ENCODE data around the gene ADCY9. TPM values are rescaled to one million over a fixed set of nuclear protein-coding genes. Genes with fewer than 3 reads are reported as not detected.

The ADCY9 gene
- total RNA-seq, 1 experiment from 2014 or later, result 4.7 TPM

DNA sequence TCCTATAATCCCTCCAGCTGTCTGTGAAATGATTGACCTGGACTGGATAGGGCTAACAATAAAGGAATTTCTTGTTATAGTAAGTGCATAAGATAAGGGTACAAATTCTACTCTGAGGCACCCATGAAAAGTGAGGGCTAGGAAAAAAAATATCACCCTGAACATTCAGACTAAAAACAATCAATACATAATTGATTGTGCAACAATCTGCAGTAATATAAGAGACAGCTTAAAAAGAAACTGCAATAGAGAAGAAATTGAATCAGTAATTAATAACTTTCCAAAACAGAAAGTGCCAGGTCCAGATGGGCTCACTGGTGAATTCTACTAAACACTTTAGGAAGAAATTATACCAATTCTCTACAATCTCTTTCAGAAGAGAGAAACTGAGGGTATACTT is 191.5 kb downstream of the ADCY9 start:
- Histone ChIP-seq H4K5ac (ENCODE audit: insufficient read length, low read depth, low read length) (no peak overlapping the region), H3K14ac (ENCODE audit: insufficient read depth, low read length) (no peak overlapping the region), H3K79me2 (ENCODE audit: insufficient read depth, low read length) (no peaks in the 10 kb centered on the region), H3K23me2 (ENCODE audit: insufficient read length, low read depth, low read length, poor library complexity, severe bottlenecking) (no peaks in the 10 kb centered on the region), H3K18ac (ENCODE audit: insufficient read length, low read depth, low read length) (no peak overlapping the region), H2BK15ac (ENCODE audit: low read depth, low read length) (no peak overlapping the region), H4K91ac (ENCODE audit: insufficient read length, low read depth, low read length) (no peak overlapping the region), H2BK5ac (ENCODE audit: insufficient read length, low read length) (no peak overlapping the region), H2AK5ac (ENCODE audit: insufficient read length, low read length) (no peak overlapping the region), H3K9me3 (ENCODE audit: control insufficient read depth, low read depth, low read length) (no peaks in the 10 kb centered on the region), H3K27me3 (ENCODE audit: insufficient read depth, low read length) (no peaks in the 10 kb centered on the region), H3K23ac (ENCODE audit: insufficient read length, low read depth, low read length) (no peak overlapping the region), H3K9ac (ENCODE audit: extremely low read depth, insufficient read length, low read length) (no peak overlapping the region), H3K4ac (ENCODE audit: low read depth, low read length) (no peak overlapping the region), H3K27ac (ENCODE audit: insufficient read length, low read depth, low read length) (no peak overlapping the region), H2BK20ac (ENCODE audit: low read depth, low read length, poor library complexity, severe bottlenecking) (no peak overlapping the region), H2AFZ (ENCODE audit: low read length) (no peak overlapping the region), H3K4me2 (ENCODE audit: insufficient read depth, insufficient read length, low read length) (no peak overlapping the region), H3K56ac (ENCODE audit: insufficient read length, low read depth, low read length) (no peak overlapping the region), H2BK12ac (ENCODE audit: insufficient read length, low read depth, low read length) (no peak overlapping the region), H4K8ac (replicated peaks; ENCODE audit: insufficient read length, low read depth, low read length) (no peak overlapping the region), H2BK120ac (ENCODE audit: low read depth, low read length, poor library complexity, severe bottlenecking) (no peak overlapping the region), H3T11ph (ENCODE audit: low read length) (no peak overlapping the region), H3K79me1 (ENCODE audit: insufficient read depth, low read depth, low read length, poor library complexity, severe bottlenecking) (no peaks in the 10 kb centered on the region), H3K4me1 (ENCODE audit: insufficient read depth, low read length) (no peaks in the 10 kb centered on the region), H4K20me1 (ENCODE audit: control insufficient read depth, insufficient read depth, insufficient read length) (no peaks in the 10 kb centered on the region)
- Mint-ChIP-seq H3K27ac (no peak overlapping the region; a peak in 1 of 7 replicates), H3K4me3 (no peak overlapping the region), H3K4me1 (no peaks in the 10 kb centered on the region), H3K36me3 (ENCODE audit: insufficient read depth in 1 of 3, low read depth in 3 of 3) (no peaks in the 10 kb centered on the region), H3K27me3 (ENCODE audit: low read depth) (peaks cover 3% of the 10 kb centered on the region), H3K9me3 (peaks cover 0 to 2% of the 10 kb centered on the region in 2 experiments; a peak in 1 of 5 replicates)
- TF ChIP-seq, protein P1, sequence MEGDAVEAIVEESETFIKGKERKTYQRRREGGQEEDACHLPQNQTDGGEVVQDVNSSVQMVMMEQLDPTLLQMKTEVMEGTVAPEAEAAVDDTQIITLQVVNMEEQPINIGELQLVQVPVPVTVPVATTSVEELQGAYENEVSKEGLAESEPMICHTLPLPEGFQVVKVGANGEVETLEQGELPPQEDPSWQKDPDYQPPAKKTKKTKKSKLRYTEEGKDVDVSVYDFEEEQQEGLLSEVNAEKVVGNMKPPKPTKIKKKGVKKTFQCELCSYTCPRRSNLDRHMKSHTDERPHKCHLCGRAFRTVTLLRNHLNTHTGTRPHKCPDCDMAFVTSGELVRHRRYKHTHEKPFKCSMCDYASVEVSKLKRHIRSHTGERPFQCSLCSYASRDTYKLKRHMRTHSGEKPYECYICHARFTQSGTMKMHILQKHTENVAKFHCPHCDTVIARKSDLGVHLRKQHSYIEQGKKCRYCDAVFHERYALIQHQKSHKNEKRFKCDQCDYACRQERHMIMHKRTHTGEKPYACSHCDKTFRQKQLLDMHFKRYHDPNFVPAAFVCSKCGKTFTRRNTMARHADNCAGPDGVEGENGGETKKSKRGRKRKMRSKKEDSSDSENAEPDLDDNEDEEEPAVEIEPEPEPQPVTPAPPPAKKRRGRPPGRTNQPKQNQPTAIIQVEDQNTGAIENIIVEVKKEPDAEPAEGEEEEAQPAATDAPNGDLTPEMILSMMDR (conservative IDR thresholded peaks at IDR 0.05), result no peak
- DNase-seq, result no peak

All from H9 (cell line).